Germinal center (tissue), 1 donor: ENCODE measurements around the gene PEAK3.
A peak's percentile ranks its signal among the peaks of the same experiment; 100 is the strongest.

Source experiments
- DNase-seq: peaks from one replicate; pipeline ENCODE4 v3.0.0; 2012; ENCODE audit warnings: mixed read lengths, low spot score

Gene PEAK3

DNA sequence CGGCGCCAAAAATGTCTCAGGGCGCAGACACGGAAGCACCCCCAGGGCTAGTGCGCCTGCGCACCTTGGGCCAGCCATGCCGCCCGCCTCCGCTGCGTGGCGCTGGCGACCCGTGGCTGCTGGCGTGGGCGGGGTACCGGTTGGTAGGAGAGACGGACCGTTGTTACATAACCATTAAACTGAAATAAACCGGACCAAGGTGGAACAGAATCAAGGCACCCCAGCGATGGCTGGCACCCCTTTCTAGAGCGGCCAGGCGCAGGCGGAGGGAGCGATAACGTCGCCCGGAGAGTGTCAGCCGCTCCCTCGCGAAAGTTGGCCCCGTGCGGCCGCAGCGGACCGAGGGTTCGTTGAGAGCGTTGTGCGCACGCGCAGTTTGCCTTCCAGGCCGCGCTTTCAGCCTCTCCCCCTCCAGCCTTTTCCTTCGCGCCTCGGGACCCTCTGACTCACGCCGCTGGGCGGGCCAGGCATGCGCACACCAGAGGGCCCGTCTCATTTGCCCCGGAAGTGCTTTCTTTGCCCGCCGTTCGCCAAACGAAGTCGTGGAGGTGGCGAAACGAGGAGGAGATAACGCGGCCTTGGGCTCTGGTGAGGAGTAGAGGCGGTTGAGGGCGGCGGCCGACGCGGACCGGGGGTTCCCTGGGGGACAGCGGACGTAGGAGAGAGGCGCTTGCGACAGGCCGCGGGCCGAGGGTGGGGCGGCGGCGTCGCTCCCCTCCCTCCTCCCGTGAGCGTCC is 45.5 kb downstream of the PEAK3 start, which contains the start of the genes PLEKHJ1 and SF3A2:
PLEKHJ1 (minus strand) TSS at position 16 of the 737 bp plus-strand sequence. CDS start 81 bp downstream, outside the sequence.
SF3A2 (plus strand) TSS at position 511 of the 737 bp plus-strand sequence. CDS start 6,595 bp downstream, outside the sequence.
- peak; percentile 97 for DNase-seq

DNA sequence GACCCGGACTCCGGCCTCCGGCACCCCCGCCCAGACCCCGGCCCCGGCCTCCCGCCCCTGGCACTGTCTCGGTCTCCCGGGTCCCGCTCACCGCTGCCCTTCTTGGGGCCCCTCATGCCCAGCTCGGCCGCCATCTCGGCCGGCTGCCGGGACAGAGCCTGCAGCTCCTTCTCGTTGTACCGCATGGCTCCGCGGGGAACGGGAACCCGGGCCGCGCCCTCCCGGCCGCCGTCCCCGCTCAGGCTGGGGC is 46.0 kb downstream of the PEAK3 start:
- DNase-seq, result no peak

DNA sequence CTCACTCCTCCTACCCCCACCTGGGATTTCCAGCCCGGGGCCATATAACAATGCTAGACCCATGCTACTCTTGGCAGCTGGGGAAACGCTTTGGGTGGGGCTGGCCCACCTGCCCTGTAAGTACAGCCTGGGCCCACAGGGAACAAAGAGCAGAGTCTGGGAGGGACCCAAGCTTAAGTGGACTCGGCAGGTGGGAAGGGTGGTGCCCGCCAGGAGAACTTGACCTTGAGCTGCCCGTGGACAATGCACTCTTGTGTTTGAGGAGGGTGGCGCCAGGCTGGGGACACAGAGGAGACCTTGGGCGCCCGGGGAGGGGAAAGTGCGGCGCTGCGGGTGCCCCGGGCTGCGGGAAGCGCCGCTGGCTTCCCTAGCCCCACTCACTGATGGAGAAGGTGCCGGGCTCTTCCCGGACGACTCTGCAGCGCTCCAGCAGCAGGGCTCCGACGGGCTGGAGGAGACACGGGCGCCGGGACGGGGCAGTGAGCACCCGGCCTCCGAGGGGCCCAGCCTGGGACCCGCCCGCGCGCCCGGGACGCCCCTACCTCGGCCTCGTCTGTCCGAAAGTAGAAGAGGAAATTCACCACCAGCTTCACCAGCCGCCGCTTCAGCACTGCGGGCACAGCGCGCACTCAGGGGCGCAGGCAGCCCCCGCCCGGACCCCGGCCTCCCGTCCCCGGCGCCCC is 46.5 kb downstream of the PEAK3 start:
- DNase-seq, result no peak

DNA sequence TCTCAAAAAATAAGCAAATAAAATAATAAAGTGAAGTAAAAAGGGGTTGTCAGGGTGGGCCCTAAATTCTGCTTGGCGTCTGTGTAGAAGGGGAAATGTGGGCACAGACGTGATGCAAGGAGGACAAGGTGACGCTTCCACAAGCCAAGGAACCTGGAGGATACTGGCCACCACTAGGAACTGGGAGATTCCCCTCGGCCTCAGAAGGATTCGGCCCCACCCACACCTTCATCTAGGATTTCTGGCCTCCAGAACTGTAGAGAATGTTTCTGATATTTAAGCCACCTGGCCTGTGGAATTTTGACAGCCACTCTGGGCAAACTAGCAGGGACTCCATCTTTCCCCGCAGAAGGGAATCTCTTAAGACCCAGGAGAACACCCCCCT is 47.0 kb downstream of the PEAK3 start:
- no peak for DNase-seq

DNA sequence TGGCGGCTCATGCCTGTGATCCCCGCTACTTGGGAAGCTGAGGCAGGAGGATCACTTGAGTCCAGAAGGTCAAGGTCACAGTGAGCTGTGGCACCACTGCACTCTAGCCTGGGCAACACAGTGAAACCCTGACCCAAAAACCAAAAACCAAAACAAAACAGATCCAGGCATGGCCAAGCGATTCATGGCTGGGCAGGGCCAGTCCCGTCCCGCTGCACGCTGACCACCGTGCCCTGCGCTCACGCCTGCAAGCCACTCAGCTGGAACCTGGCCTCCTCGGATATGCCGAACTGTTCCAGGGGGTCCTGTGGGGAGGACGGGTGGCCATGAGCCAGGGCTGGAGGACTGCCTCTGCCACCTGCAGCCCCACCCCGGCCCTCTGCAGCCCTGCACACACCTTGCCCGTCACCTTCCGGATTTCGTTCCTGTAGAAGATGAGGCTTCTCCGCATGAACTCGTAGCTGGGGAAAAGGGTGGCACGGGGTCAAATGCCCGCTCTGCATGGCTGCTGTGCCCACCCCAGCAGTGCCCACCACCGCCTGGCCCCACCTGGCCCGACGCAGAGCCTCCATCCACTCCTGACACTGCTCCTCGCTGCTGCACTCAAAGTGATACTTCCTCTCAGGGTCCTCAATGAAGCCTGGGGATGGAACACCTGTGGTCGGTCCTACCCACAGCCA is 48.2 kb downstream of the PEAK3 start:
- DNase-seq, result no peak

DNA sequence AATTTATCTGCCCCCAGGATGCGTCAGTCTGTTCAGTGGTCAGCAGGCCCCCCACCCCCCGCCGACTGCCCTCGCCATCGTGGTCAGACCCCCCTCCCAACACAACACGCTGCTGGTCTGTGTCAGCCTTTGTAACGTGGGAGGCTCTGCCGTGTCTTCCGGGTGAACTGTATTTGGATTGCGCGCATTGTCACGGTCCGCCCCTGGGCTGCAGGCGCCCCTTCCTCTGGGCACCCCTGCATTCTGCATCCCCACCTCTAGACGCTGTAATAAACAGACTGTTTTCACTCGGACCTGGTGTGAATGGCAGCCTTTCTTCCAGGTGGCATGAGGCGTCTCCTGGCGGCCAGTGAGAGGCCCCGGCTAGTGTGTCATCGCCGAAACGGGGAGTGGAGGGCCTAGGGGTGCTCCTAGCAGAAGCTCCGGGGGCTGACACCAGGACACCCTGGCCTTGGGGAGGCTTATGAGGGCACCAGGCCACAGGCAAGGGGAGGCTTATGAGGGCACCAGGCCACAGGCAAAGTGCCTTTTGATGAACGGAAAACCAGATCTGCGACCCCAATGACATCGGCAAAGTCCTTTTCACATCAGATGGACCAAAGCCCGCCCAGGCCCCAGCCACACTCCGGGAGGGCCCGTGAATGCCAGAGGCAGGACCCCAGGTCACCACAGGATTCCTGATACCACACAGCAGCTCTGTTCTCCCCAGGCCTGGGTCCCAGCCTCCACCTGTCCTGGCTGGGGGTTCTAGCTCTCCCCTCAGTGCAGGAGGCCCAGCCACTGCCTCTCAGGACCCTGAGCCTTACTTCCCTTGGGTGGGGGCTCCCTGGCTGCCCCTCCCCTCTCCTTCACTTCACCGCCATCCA is 49.5 kb downstream of the PEAK3 start:
- no peak for DNase-seq

DNA sequence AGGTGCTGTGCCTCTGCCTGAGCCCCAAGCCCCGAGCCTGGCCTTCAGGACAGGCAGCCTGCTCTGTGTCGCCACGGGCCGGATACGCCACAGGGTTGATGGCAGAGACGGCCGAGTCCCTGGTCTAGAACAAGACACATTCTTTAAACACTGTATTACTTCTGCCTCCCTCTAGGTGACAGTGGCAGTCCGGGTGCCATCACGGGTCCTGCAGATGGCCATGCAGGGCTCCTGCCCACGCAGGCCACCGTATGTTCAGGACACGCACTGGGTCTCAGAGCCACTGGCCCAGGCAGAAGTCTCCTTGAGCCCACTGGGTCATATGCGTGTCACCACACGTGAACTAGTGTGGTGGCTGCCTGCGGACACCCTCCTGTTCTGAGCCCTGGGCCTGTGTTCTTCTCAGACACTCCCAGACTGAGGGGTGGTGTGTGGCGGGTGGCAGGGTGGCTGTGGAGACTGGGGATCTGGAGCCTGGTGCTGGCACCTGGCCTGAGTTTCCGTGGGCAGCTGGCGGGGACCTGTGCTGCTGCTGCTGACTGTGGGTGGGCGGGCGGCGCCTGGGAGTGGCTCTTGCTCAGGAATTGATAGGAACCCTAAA is 50.3 kb downstream of the PEAK3 start:
- no peak for DNase-seq

DNA sequence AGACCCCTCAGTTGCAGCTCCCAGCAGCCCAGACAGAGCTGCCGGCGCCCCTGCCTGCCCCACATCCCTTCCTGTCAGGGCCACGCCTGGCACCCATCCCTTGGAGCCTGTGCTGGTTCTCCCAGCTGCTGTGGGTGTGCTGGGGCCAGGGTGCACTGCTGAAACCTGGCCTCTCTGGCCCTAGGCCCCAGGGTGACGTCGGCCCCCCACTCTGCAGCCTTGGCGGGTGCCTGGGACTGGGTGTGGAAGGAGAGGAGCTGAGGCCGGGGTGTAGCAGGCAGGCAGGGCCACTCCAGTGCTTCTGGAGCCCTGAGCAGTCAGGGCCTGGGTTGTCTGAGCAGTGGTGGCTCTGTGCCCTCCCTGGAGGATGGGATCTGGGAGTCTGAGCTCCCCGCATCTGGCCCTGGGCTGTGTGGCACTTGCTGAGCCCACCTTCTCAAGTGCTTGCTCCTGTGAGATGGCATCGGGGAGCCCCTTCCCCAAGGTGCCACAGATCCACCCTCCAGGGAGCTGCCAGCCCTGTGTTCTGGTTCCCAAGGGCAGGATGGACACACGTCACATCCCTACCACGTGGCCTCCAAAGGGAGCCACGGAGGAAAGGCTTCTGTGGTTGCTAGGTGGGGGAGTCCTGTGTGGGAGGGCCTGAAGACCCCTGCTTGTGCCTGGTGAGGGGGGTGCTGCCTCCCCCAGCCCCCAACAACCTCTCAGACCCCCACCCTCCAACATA is 51.0 kb downstream of the PEAK3 start:
- no peak for DNase-seq

DNA sequence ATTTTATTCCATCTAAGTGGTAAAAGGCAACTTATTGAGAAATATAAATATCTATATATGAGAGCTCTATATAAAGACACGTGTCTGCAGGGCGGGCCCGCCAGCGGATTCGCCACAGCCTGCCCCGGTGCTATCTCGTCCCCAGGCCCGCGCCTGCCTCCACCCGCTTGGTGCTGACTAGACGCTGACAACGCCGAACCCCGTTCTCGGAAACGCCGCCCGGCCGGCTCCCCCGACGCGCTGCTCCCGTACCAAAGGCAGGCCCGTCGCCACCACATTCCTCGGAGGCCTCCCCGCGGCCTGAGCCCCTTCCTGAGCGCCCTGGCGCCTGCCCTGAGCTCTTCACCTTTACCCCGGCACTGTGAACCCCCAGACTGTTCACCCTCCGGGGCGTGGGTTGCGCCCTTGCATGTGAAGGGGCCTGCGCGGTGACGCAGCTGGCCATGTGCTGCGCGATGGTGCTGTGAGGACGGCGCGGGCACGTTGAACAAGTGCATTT is 51.9 kb downstream of the PEAK3 start:
- no peak for DNase-seq

DNA sequence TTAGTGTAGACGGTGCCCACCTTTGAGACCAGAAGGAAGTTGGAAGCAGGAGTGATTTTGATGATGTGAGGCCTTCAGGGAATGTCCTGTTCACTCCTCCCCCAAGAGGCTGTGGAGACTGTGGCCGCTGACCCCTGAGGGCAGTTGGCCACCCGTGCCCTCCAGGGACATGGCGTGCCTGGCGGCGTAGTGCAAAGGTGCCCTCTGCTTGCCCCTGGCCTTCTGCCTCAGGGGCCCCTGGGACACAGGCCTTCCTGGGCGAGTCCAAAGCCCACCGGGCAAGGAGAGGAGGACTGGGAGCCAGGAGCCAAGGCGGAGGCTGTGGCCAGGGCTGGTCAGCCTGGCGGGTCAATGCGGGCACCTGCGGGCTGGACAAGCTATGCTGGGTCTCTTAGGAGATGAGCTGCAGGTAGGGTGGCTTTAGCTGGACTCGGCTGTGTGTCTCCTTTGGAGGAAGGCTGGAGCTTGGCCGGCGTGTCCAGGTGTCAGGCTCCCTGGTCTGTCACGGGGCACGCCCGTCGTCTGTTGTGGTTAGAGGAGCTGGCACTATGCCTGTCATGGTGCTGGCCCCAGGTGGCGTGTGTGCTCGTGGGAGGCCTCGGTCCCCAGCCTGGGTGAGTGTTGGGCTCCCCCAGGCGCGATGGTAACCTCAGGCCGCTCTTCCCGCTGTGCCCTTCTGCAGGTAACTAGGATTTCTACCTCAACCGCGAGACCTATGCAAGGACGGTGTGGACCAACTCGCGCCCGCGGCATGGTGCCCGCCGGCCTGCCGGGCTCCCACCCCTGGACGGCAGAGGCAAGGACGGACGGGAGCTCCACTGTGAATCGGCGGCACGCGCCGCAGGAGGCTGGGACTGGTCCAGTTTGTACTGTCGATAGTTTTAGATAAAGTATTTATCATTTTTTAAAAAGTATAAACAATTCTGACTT is 52.6 kb downstream of the PEAK3 start:
- DNase-seq, result no peak

DNA sequence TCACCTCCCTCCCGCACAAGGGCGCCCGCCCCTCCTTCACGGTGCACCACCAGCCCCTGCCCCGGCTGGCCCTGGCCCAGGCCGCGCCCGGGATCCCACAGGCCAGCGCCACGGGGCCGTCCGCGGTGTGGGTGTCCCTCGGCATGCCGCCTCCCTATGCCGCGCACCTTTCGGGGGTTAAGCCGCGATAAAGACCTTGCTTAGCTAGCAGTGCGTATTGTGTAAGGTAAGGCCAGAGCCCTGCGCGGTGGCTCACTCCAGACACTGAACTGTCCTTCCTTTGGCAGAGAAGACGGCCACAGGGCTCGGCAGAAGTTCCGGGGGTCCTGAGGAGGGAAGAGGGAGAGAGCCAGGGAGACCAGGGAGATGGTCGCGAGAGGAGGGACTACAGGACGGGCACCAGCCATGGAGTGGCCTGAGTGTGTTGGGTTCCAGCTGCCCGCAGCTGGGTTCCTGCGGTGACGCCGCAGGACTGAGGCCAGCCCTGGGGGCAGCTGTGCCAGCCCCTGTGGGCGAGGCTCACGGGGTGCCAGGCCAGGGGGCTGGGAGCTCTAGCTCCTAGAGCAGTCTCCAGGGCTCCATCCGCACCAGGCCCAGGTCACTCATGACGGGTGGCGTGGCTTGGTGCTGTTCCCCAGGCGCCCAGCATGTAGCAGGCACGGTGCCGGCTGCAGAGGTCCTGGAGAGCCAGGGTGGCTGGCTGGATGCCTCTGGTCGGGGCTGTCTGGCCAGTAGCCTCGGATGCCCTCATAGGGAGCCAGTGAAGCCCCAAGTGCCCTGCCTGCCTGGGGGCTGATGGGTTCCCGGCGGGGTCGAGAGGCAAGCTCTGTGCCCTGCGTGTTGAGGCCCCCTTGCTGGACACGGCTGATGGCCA is 53.6 kb downstream of the PEAK3 start:
- no peak for DNase-seq

DNA sequence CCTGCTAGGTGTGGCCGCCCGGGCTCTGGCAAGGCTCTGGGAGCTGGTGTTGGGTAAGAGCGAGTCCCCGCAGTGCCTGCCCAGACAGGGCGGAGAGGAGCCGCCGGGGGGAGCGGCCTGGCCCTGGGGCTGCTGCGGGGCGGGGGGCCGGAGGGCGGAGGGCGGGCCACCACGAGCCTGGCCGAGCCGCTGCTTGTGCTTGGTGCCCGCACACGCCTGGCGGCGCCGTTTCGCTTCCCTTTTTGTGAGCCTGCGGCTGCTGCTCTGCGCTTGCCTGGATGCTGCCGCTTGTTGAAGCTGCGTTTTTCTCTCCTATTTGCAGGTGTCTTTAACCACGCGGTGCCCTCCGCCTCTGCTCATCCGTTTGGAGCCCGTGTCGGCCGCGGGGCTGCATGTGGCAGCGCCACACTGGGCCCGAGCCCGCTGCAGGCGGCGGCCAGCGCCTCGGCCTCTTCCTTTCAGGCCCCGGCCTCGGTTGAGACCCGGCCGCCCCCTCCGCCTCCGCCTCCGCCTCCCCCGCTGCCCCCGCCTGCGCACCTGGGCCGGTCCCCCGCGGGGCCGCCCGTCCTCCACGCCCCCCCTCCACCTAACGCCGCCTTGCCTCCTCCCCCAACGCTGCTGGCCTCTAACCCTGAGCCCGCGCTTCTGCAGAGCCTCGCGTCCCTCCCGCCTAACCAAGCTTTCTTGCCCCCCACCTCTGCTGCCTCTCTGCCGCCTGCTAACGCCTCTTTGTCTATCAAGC is 54.4 kb downstream of the PEAK3 start:
- peak; percentile 66 for DNase-seq

DNA sequence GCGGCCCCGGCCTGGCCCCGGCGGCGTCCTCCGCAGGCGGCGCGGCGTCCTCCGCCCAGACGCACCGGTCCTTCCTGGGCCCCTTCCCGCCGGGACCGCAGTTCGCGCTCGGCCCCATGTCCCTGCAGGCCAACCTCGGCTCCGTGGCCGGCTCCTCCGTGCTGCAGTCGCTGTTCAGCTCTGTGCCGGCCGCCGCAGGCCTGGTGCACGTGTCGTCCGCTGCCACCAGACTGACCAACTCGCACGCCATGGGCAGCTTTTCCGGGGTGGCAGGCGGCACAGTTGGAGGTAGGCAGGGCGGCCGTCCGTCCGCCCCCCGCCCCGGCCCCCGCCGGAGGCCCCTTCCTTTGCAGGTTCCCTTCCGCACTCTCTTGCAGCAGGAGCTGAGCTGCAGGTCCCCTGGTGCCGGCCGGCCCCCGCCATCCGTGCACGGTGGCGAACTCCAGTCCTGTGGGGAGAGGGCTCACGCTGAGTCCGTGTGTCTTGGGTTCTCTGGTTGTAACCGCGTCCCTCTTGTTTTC is 55.1 kb downstream of the PEAK3 start:
- no peak for DNase-seq

DNA sequence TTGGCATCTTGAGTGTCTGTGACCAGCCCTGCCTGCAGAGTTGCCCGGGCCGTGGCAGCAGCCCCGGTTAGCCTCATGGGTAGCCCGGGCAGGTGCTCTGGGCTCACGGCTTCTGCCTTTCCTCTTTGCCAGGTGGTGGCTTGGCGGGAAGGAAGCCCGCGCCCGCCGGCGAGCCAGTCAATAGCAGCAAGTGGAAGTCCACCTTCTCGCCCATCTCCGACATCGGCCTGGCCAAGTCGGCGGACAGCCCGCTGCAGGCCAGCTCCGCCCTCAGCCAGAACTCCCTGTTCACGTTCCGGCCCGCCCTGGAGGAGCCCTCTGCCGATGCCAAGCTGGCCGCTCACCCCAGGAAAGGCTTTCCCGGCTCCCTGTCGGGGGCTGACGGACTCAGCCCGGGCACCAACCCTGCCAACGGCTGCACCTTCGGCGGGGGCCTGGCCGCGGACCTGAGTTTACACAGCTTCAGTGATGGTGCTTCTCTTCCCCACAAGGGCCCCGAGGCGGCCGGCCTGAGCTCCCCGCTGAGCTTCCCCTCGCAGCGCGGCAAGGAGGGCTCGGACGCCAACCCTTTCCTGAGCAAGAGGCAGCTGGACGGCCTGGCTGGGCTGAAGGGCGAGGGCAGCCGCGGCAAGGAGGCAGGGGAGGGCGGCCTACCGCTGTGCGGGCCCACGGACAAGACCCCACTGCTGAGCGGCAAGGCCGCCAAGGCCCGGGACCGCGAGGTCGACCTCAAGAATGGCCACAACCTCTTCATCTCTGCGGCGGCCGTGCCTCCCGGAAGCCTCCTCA is 55.7 kb downstream of the PEAK3 start:
- no peak for DNase-seq

DNA sequence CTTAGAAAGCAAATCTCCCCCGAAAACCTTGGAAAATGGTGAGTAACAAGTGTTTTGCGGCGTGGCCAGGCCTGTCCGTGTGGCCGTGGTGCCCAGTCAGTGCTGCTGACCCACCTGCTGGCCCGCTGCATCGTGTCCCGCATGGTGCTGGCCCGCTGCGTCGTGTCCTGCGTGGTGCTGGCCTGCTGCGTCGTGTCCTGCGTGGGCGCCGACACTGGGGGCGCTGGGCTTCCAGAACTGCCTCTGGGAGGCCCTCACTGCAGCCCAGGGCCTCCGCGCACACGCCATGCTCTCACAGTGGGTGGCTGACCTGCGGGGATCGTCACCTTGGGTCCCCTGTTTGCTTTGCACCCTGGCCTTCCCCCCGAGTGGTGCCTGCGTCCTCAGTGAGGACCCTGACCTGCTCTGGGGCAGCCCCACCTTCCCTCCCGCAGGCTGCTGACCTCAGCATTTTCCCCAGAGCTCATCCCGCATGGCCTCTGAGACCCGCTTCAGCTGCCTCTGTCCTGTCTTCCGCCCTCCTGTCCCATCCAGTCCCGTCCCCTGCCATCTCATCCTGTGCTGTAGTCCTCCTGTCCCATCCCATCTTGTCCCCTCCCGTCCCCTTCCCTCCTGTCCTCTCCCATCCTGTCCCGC is 56.4 kb downstream of the PEAK3 start:
- no peak for DNase-seq

DNA sequence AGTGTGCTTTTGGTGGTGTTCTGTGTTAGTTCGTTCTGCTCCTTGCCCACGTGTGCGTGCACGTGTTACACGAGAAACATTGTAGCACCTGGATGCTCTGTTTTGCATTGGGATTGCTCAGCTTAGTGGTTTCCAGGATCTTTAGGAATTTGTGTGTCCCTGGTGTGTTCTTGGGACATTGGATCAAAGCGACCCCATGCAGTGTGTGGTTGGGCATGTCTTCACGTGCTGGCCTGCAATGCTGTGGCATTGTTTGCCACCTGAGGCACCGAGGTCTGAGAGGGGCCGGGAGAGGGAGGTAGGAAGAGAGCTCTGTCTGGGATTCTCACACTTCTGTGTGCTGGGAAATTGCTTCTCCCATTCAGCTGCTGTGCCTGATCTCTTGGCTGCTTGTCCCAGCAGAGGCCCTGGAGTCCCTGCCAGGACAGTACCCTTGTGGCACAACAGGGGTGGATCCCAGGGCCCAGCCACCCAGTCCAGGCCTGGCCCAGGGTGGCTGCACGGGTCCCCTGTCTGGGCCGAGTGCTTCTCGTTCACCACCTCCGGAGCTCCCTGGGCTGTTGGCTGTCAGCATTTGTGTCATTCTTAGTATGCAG is 57.1 kb downstream of the PEAK3 start:
- DNase-seq, result no peak
